ENCODE results near the gene ORAI3. TPM values are rescaled to one million over a fixed set of nuclear protein-coding genes. Genes with fewer than 3 reads are reported as not detected.
A peak's percentile ranks its signal among the peaks of the same experiment; 100 is the strongest.

Gene ORAI3
- total RNA-seq, 6 experiments from 2014 or later, result 15.2 to 26.2 (median 18.4) TPM

- no peaks in the 10 kb centered on the region for H3K9me3 Mint-ChIP-seq
- no peaks in the 10 kb centered on the region; the same call in 1 of the 2 replicates for H3K27me3 Mint-ChIP-seq (ENCODE audit: insufficient read depth)
- no peak for DNase-seq
- TF ChIP-seq CTCF (IDR thresholded peaks at IDR 0.05), result no peak
- H3K4me3 Mint-ChIP-seq, result no peak overlapping the region
- H3K4me1 Mint-ChIP-seq (ENCODE audit: low read depth), result peaks cover 29% of the 10 kb centered on the region
- H3K36me3 Mint-ChIP-seq (ENCODE audit: low read depth), result peaks cover 31% of the 10 kb centered on the region
- H3K27ac Mint-ChIP-seq, result no peak overlapping the region
These were observed 6.5 kb upstream of the ORAI3 start for GRCh38 chr16:30942426-30942806.

GRCh38 chr16:30944352-30944751 lies 4.5 kb upstream of the ORAI3 start:
- Mint-ChIP-seq H3K4me1 (ENCODE audit: low read depth) (peaks cover 22% of the 10 kb centered on the region), H3K27ac (no peak overlapping the region; the same call in 1 of the 2 replicates), H3K36me3 (ENCODE audit: low read depth) (peaks cover 30% of the 10 kb centered on the region), H3K4me3 (no peak overlapping the region), H3K27me3 (ENCODE audit: insufficient read depth) (no peaks in the 10 kb centered on the region; the same call in 1 of the 2 replicates), H3K9me3 (no peaks in the 10 kb centered on the region)
- TF ChIP-seq CTCF (IDR thresholded peaks at IDR 0.05), result no peak
- no peak for DNase-seq

- Mint-ChIP-seq H3K27me3 (ENCODE audit: insufficient read depth) (peaks cover 5% of the 10 kb centered on the region), H3K4me1 (ENCODE audit: low read depth) (peaks cover 16% of the 10 kb centered on the region), H3K36me3 (ENCODE audit: low read depth) (peaks cover 11% of the 10 kb centered on the region; the same call in 1 of the 2 replicates), H3K4me3 (no peak overlapping the region), H3K27ac (peak overlapping the region; percentile 29; the same call in 1 of the 2 replicates), H3K9me3 (no peaks in the 10 kb centered on the region)
- no peak for DNase-seq
- TF ChIP-seq CTCF (IDR thresholded peaks at IDR 0.05), result no peak
These were observed 2.0 kb upstream of the ORAI3 start for GRCh38 chr16:30946671-30947540.

GRCh38 chr16:30947541-30947858 lies 1.4 kb upstream of the ORAI3 start:
- peaks cover 11% of the 10 kb centered on the region; the same call in 1 of the 2 replicates for H3K36me3 Mint-ChIP-seq (ENCODE audit: low read depth)
- peaks cover 5% of the 10 kb centered on the region for H3K27me3 Mint-ChIP-seq (ENCODE audit: insufficient read depth)
- TF ChIP-seq CTCF (IDR thresholded peaks at IDR 0.05), result no peak
- DNase-seq, result no peak
- peaks cover 13% of the 10 kb centered on the region for H3K4me1 Mint-ChIP-seq (ENCODE audit: low read depth)
- H3K4me3 Mint-ChIP-seq, result no peak overlapping the region
- H3K9me3 Mint-ChIP-seq, result no peaks in the 10 kb centered on the region
- peak overlapping the region; percentile 92 for H3K27ac Mint-ChIP-seq

GRCh38 chr16:30947859-30948666 lies 805 bp upstream of the ORAI3 start:
- Mint-ChIP-seq H3K36me3 (ENCODE audit: low read depth) (peaks cover 7% of the 10 kb centered on the region; the same call in 1 of the 2 replicates), H3K9me3 (no peaks in the 10 kb centered on the region), H3K27ac (peak overlapping the region; percentile 92), H3K4me3 (peak overlapping the region; percentile 92), H3K4me1 (ENCODE audit: low read depth) (peaks cover 13% of the 10 kb centered on the region), H3K27me3 (ENCODE audit: insufficient read depth) (peaks cover 5% of the 10 kb centered on the region)
- DNase-seq, result peak; percentile 99
- peak; percentile 61 for TF ChIP-seq CTCF (IDR thresholded peaks at IDR 0.05)

All from HFFc6 (cell line).